ENCODE data around the gene THAP4.

THAP4 gene

GRCh38 chr2:241563571-241563980, 73.4 kb downstream of the THAP4 start:
- DNase-seq (ENCODE audit: low read depth): no peak

- DNase-seq (ENCODE audit: low read depth): no peak
Measured at GRCh38 chr2:241563031-241563507, 73.9 kb downstream of the THAP4 start.

- DNase-seq (ENCODE audit: low read depth): no peak
Measured at GRCh38 chr2:241562269-241562891, 74.6 kb downstream of the THAP4 start.

GRCh38 chr2:241561832-241562231, 75.1 kb downstream of the THAP4 start:
- DNase-seq (ENCODE audit: low read depth): no peak

GRCh38 chr2:241560883-241561474, 76.0 kb downstream of the THAP4 start:
- DNase-seq (ENCODE audit: low read depth): no peak

GRCh38 chr2:241560162-241560882, 76.6 kb downstream of the THAP4 start:
- DNase-seq (ENCODE audit: low read depth): no peak

GRCh38 chr2:241559323-241560161, 77.4 kb downstream of the THAP4 start:
- no peak for DNase-seq (ENCODE audit: low read depth)

GRCh38 chr2:241558532-241559322, 78.2 kb downstream of the THAP4 start, which contains the start of gene BOK:
BOK (plus strand) TSS chr2:241558745; CDS start chr2:241559484, 739 bp downstream.
- no peak for DNase-seq (ENCODE audit: low read depth)

GRCh38 chr2:241556746-241557145, 80.2 kb downstream of the THAP4 start:
- no peak for DNase-seq (ENCODE audit: low read depth)

GRCh38 chr2:241555711-241556110, 81.2 kb downstream of the THAP4 start:
- DNase-seq (ENCODE audit: low read depth): no peak

- no peak for DNase-seq (ENCODE audit: low read depth)
Measured at GRCh38 chr2:241554610-241555322, 82.2 kb downstream of the THAP4 start.

- no peak for DNase-seq (ENCODE audit: low read depth)
Measured at GRCh38 chr2:241553981-241554380, 83.0 kb downstream of the THAP4 start.

GRCh38 chr2:241553512-241553830, 83.5 kb downstream of the THAP4 start:
- DNase-seq (ENCODE audit: low read depth): no peak

GRCh38 chr2:241551998-241552737, 84.8 kb downstream of the THAP4 start:
- no peak for DNase-seq (ENCODE audit: low read depth)

- no peak for DNase-seq (ENCODE audit: low read depth)
Measured at GRCh38 chr2:241551599-241551997, 85.4 kb downstream of the THAP4 start.

- no peak for DNase-seq (ENCODE audit: low read depth)
Measured at GRCh38 chr2:241550616-241551580, 86.1 kb downstream of the THAP4 start.

- DNase-seq (ENCODE audit: low read depth): no peak
Measured at GRCh38 chr2:241548451-241548835, 88.5 kb downstream of the THAP4 start.

- no peak for DNase-seq (ENCODE audit: low read depth)
Measured at GRCh38 chr2:241547781-241548450, 89.0 kb downstream of the THAP4 start.
